GDM1 (cell line): ENCODE data around the gene CLEC18B.
"Not testable (repeated sequence)": the region's sequence is repeated elsewhere in the genome, so short reads cannot be mapped to it uniquely, and the experiment has no call there.

Experiments used
- DNase-seq: peaks from one replicate; lab custom pipeline; 2025; lab: John Stamatoyannopoulos, UW

CLEC18B gene

GRCh38 chr16:74420612-74421481 lies at the start of gene CLEC18B:
Gene CLEC18B, minus strand, starts transcription at chr16:74421478. Its CDS starts 208 bp downstream, at chr16:74421270.
- not testable (repeated sequence) for DNase-seq

GRCh38 chr16:74469946-74470478 lies 48.7 kb upstream of the CLEC18B start:
- DNase-seq, result no peak

- DNase-seq, result no peak
Measured at GRCh38 chr16:74468807-74469525, 47.7 kb upstream of the CLEC18B start.

- no peak for DNase-seq
Measured at GRCh38 chr16:74466872-74467271, 45.6 kb upstream of the CLEC18B start.

- DNase-seq, result no peak
Measured at GRCh38 chr16:74465851-74466685, 44.8 kb upstream of the CLEC18B start.

GRCh38 chr16:74465281-74465680 lies 44.0 kb upstream of the CLEC18B start:
- no peak for DNase-seq

GRCh38 chr16:74463888-74464287 lies 42.6 kb upstream of the CLEC18B start:
- DNase-seq, result no peak

- no peak for DNase-seq
Measured at GRCh38 chr16:74462361-74462760, 41.1 kb upstream of the CLEC18B start.

- no peak for DNase-seq
Measured at GRCh38 chr16:74461826-74462225, 40.5 kb upstream of the CLEC18B start.

- DNase-seq, result no peak
Measured at GRCh38 chr16:74460542-74460941, 39.3 kb upstream of the CLEC18B start.

GRCh38 chr16:74456290-74456625 lies 35.0 kb upstream of the CLEC18B start:
- no peak for DNase-seq

- no peak for DNase-seq
Measured at GRCh38 chr16:74455619-74456289, 34.5 kb upstream of the CLEC18B start.

- no peak for DNase-seq
Measured at GRCh38 chr16:74455213-74455612, 33.9 kb upstream of the CLEC18B start.

GRCh38 chr16:74451951-74452758 lies 30.9 kb upstream of the CLEC18B start:
- DNase-seq, result no peak

- DNase-seq, result no peak
Measured at GRCh38 chr16:74450967-74451760, 29.9 kb upstream of the CLEC18B start.

- DNase-seq, result no peak
Measured at GRCh38 chr16:74450236-74450635, 29.0 kb upstream of the CLEC18B start.

GRCh38 chr16:74449470-74449869 lies 28.2 kb upstream of the CLEC18B start:
- DNase-seq, result no peak

GRCh38 chr16:74448990-74449389 lies 27.7 kb upstream of the CLEC18B start:
- DNase-seq, result no peak

- DNase-seq, result no peak
Measured at GRCh38 chr16:74447578-74447977, 26.3 kb upstream of the CLEC18B start.

- DNase-seq, result no peak
Measured at GRCh38 chr16:74446866-74447265, 25.6 kb upstream of the CLEC18B start.
